Germinal center (tissue), 1 donor: ENCODE measurements around the gene STOML2.
"Not testable (repeated sequence)": the region's sequence is repeated elsewhere in the genome, so short reads cannot be mapped to it uniquely, and the experiment has no call there.

Source experiments
- DNase-seq: peaks from one replicate; pipeline ENCODE4 v3.0.0; 2012; ENCODE audit warnings: mixed read lengths, low spot score

STOML2 gene

GRCh38 chr9:35102769-35103659, at the start of gene STOML2:
Gene STOML2 (minus strand): TSS chr9:35103131. CDS start chr9:35103094, 37 bp downstream.
- peak; percentile 94 for DNase-seq

GRCh38 chr9:35147941-35148563, 45.1 kb upstream of the STOML2 start:
- DNase-seq = not testable (repeated sequence)

- DNase-seq = no peak
Observed at GRCh38 chr9:35142037-35142436, 39.1 kb upstream of the STOML2 start.

- DNase-seq = no peak
Observed at GRCh38 chr9:35140093-35140492, 37.2 kb upstream of the STOML2 start.

GRCh38 chr9:35136866-35137265, 33.9 kb upstream of the STOML2 start:
- DNase-seq = no peak

- no peak for DNase-seq
Observed at GRCh38 chr9:35135988-35136387, 33.1 kb upstream of the STOML2 start.

GRCh38 chr9:35134920-35135319, 32.0 kb upstream of the STOML2 start:
- DNase-seq = no peak

GRCh38 chr9:35116898-35117551, 14.1 kb upstream of the STOML2 start:
- peak; percentile 86 for DNase-seq

- DNase-seq = no peak
Observed at GRCh38 chr9:35116539-35116897, 13.6 kb upstream of the STOML2 start.

GRCh38 chr9:35115680-35116538, 13.0 kb upstream of the STOML2 start, which contains the start of gene ATOSB:
Gene ATOSB (minus strand): TSS chr9:35115862. CDS start chr9:35108274, 7,588 bp downstream.
- peak; percentile 95 for DNase-seq

- DNase-seq = peak; percentile 44
Observed at GRCh38 chr9:35114840-35115628, 12.1 kb upstream of the STOML2 start.

GRCh38 chr9:35114113-35114839, 11.3 kb upstream of the STOML2 start:
- no peak for DNase-seq

- no peak for DNase-seq
Observed at GRCh38 chr9:35112257-35113020, 9.5 kb upstream of the STOML2 start.

- peak; percentile 98 for DNase-seq
Observed at GRCh38 chr9:35111001-35111933, 8.3 kb upstream of the STOML2 start.

- no peak for DNase-seq
Observed at GRCh38 chr9:35110327-35110761, 7.4 kb upstream of the STOML2 start.

- no peak for DNase-seq
Observed at GRCh38 chr9:35108946-35109575, 6.1 kb upstream of the STOML2 start.

- no peak for DNase-seq
Observed at GRCh38 chr9:35108461-35108860, 5.5 kb upstream of the STOML2 start.
